Measurements from ENCODE around the gene ZNF444. TPM values are rescaled to one million over a fixed set of nuclear protein-coding genes. Genes with fewer than 3 reads are reported as not detected.
"Not testable (repeated sequence)": the region's sequence is repeated elsewhere in the genome, so short reads cannot be mapped to it uniquely, and the experiment has no call there.

The ZNF444 gene
- total RNA-seq, 1 donor from 2014 or later: 19.2 TPM

DNA sequence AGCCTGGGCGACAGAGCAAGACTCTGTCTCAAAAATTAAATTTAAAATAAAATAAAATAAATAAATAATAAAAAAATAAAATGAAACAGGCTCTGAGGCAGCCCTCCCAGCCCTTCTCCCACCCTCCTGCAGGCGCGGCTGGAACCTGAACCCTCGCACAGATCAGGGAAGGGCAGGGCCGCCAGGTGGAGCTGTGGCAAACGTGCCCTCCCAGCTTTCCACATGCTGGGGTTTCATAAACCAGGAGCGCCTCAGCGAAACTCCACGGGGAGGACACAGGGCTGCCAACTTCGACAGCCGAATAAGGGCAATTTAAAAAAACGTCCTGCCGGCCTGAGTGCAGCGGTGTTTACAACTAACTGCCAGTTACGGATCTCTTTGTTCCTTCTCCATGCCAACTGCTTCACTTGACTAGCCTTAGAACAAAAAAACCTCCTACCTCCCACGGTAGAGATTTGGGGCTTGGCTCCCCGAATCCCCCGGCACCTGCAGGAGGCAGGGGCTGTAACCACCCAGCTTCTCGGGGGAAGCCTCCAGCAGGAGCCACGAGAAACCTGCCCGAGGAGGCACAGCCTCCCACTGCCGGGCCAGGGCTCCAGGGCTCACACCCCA is 35.9 kb upstream of the ZNF444 start:
- H3K9me3 ChIP-seq (replicated peaks): no peaks in the 10 kb centered on the region
- TF ChIP-seq, protein P1, sequence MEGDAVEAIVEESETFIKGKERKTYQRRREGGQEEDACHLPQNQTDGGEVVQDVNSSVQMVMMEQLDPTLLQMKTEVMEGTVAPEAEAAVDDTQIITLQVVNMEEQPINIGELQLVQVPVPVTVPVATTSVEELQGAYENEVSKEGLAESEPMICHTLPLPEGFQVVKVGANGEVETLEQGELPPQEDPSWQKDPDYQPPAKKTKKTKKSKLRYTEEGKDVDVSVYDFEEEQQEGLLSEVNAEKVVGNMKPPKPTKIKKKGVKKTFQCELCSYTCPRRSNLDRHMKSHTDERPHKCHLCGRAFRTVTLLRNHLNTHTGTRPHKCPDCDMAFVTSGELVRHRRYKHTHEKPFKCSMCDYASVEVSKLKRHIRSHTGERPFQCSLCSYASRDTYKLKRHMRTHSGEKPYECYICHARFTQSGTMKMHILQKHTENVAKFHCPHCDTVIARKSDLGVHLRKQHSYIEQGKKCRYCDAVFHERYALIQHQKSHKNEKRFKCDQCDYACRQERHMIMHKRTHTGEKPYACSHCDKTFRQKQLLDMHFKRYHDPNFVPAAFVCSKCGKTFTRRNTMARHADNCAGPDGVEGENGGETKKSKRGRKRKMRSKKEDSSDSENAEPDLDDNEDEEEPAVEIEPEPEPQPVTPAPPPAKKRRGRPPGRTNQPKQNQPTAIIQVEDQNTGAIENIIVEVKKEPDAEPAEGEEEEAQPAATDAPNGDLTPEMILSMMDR (IDR thresholded peaks at IDR 0.05; ENCODE audit: borderline replicate concordance): peak; percentile 77
- intact Hi-C loops (cut with micrococcal nuclease): no loop called here
- H3K27ac ChIP-seq (replicated peaks): peak overlapping the region; percentile 71
- peaks cover 58% of the 10 kb centered on the region for H3K4me1 ChIP-seq
- peaks cover 23% of the 10 kb centered on the region for H3K36me3 ChIP-seq
- H3K4me3 ChIP-seq: peak overlapping the region; percentile 31
- DNase-seq: peak; percentile 63
- H3K27me3 ChIP-seq (ENCODE audit: low read depth): no peaks in the 10 kb centered on the region

DNA sequence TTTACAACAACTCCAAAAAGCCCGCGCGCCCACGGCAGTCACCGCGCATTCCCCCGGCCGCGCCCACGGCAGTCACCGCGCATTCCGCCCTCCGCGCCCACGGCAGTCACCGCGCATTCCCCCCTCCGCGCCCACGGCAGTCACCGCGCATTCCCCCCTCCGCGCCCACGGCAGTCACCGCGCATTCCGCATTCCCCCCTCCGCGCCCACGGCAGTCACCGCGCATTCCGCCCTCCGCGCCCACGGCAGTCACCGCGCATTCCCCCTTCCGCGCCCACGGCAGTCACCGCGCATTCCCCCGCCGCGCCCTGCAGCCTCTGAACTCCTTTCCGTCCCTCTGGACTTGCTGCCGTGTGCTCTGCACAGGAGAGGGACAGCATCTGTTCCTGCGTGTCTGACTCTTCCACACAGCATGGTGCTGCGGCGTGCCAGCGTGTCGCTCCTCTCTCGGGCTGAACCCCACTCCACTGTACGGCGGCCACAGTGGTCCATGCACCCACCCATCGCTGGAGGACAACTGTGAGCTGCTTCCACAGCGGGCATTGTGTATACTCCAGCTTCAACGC is 35.2 kb upstream of the ZNF444 start:
- intact Hi-C loops (cut with micrococcal nuclease); DNase-seq; H3K9me3 ChIP-seq (replicated peaks); H3K4me3 ChIP-seq; H3K27me3 ChIP-seq (ENCODE audit: low read depth): not testable (repeated sequence)
- H3K27ac ChIP-seq (replicated peaks): peak overlapping the region; percentile 71
- H3K4me1 ChIP-seq: peaks cover 65% of the 10 kb centered on the region
- peaks cover 21% of the 10 kb centered on the region for H3K36me3 ChIP-seq

DNA sequence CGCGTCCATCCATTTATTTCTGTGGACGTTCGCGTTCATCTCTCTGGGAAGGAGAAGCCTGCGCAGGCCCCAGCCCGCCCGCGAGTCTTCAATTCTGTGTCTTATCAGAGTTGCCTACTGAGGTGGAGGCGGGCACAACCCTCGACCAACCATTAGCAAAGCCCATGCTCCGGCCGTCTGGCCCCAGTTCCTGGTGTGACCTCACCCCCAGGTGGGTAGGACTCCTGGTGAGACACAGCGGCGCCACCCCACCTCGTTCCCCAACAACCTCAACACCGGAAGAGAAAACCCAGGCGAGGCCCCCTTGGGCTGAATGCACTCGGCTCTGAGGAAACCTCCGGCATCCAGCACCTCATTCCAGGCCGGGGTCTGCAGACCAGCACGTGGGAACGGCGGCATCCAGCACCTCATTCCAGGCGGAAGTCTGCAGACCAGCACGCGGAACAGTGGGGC is 34.7 kb upstream of the ZNF444 start:
- no peak overlapping the region for H3K4me3 ChIP-seq
- H3K36me3 ChIP-seq: peaks cover 16% of the 10 kb centered on the region
- TF ChIP-seq, protein P1 (IDR thresholded peaks at IDR 0.05; ENCODE audit: borderline replicate concordance): no peak
- peaks cover 70% of the 10 kb centered on the region for H3K4me1 ChIP-seq
- no peaks in the 10 kb centered on the region for H3K9me3 ChIP-seq (replicated peaks)
- H3K27me3 ChIP-seq (ENCODE audit: low read depth): no peaks in the 10 kb centered on the region
- DNase-seq: no peak
- intact Hi-C loops (cut with micrococcal nuclease): no loop called here
- no peak overlapping the region for H3K27ac ChIP-seq (replicated peaks)

DNA sequence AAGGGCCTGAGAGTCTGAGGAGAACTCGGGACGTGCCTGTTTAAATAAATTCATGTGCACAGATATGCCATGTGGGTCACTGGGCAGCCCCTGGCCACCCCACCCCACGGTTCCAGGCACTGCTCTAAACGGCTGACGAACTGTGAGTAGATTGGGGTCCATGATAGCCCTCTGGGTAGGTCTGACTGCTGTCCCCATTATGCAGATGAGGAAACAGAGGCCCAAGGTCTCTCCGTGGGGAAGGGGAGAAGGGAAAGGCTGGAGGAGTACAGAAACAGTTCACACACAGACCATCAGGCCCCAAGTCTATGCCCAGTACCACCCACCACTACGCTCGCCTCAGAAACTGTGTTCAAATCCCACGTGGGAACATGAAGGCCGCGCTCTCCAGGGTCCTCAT is 34.1 kb upstream of the ZNF444 start:
- DNase-seq: no peak
- Histone ChIP-seq H3K4me3 (no peak overlapping the region), H3K36me3 (peaks cover 10% of the 10 kb centered on the region), H3K27ac (replicated peaks) (no peak overlapping the region), H3K9me3 (replicated peaks) (no peaks in the 10 kb centered on the region), H3K27me3 (ENCODE audit: low read depth) (no peaks in the 10 kb centered on the region), H3K4me1 (peaks cover 76% of the 10 kb centered on the region)
- TF ChIP-seq, protein P1 (IDR thresholded peaks at IDR 0.05; ENCODE audit: borderline replicate concordance): no peak
- intact Hi-C loops (cut with micrococcal nuclease): no loop called here

DNA sequence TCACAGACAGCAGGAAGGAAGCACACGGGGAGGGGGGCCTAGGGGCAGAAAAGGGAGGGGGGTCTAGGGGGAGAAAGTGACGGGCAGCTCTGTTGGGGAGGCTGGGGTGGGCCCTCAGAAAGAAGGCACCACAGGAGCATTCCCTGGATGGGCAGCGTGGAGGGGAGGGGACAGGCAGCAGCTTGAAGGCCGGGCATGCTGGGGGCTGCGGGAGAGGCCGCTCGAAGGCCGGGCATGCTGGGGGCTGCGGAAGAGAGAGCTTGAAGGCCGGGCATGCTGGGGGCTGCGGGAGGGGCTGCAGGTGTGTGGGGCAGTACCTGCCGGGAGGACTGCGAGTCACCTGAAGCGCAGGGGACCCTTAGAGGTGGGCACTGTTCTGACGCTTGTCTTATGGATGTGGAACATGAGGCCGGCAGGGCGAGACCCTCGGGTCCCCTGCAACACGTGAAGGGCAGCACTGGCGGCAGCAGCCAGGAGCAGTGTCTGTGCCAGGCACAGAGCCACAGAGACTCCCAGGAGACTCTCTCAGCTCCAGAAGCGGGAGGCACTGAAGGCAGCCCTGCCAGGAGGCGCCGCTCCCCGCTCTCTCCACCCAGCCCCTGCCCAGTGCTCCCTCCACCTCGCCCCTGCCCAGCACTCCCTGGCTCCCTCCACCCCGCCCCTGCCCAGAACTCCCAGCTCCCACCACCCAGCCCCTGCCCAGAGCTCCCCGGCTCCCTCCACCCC is 33.3 kb upstream of the ZNF444 start:
- Histone ChIP-seq H3K36me3 (peaks cover 2% of the 10 kb centered on the region), H3K27ac (replicated peaks) (peak overlapping the region; percentile 33), H3K4me3 (peak overlapping the region; percentile 43), H3K27me3 (ENCODE audit: low read depth) (no peaks in the 10 kb centered on the region), H3K9me3 (replicated peaks) (no peaks in the 10 kb centered on the region), H3K4me1 (peaks cover 84% of the 10 kb centered on the region)
- TF ChIP-seq, protein P1 (IDR thresholded peaks at IDR 0.05; ENCODE audit: borderline replicate concordance): no peak
- intact Hi-C loops (cut with micrococcal nuclease): no loop called here
- no peak for DNase-seq
